Measurements from ENCODE around the gene AXDND1. TPM values are rescaled to one million over a fixed set of nuclear protein-coding genes. Genes with fewer than 3 reads are reported as not detected.
"Not testable (repeated sequence)": the region's sequence is repeated elsewhere in the genome, so short reads cannot be mapped to it uniquely, and the experiment has no call there.

AXDND1 gene
- polyA plus RNA-seq, 1 donor from 2014 or later, result 1.1 TPM

DNA sequence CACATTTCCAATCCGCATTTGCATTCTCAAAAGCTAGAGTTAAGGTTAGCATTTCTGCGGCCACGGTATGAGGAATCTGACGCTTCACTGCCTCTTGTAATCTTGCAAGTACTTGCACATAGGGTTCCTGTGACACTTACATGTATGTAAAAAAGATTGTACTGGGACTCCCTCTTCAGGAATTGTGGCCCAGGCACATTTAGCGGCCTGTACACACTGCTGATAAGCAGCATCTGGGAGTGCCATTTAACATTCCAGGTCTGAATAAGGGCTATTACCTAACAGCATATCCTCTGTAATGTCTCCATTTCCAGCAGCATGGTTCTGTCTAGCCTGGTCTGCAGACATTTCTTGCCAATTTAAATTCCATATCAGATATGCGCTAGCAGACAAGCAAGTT, 75.7 kb downstream of the AXDND1 start (continued):
- no peak for TF ChIP-seq POLR2AphosphoS5 (IDR thresholded peaks at IDR 0.05)

DNA sequence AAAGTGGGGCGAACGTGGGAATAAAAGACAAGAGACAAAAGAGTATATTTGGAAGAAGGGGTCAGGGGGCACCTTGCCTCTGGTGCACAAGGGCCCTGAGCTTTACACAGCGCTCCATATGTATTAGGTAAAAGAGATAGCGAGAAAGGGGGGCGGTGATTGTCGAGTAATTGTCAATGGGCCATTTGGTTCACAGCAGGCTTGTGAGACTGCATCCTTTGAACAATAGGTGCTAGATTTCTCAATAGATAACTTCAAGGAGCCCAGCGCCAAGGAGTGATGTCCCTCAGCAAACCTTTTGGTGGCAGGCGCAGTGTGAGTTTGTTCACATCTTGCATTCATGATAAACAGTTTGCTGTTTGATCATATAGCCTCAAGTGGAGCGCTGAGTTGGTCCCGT, 77.1 kb downstream of the AXDND1 start:
- H3K79me2 ChIP-seq (replicated peaks; ENCODE audit: insufficient read depth, low read length); H3K4me3 ChIP-seq (ENCODE audit: low read length); H3K9ac ChIP-seq (ENCODE audit: low read length); H3K27me3 ChIP-seq (ENCODE audit: insufficient read depth, low read depth, low read length); H3K27ac ChIP-seq (ENCODE audit: low read length); H2AFZ ChIP-seq (ENCODE audit: low read depth, low read length); H3K36me3 ChIP-seq (ENCODE audit: insufficient read depth, low read length); H3K9me3 ChIP-seq (ENCODE audit: low read length); H4K20me1 ChIP-seq (ENCODE audit: insufficient read depth); H3K9me2 ChIP-seq (ENCODE audit: insufficient read depth, low read length); H3F3A ChIP-seq (ENCODE audit: insufficient read depth, low read length, poor library complexity, severe bottlenecking); H3K4me2 ChIP-seq (ENCODE audit: low read length): not testable (repeated sequence)

DNA sequence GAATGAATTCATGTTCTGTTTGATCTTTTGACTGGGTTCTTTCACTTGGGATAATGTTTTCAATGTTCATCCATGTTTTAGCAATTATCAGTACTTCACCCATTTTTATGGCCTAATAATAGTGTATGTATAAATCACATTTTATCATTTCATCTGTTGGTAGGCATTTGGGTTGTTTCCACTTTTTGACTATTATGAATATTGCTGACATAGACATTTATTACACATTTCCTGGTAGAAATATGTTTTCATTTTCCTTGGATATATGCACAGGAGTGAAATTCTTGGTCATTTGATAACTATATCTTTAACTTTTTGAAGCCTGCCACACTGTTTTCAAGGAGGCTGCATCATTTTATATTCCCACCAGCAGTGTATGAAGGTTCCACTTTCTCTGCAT, 79.8 kb downstream of the AXDND1 start:
- Histone ChIP-seq H3K36me3 (ENCODE audit: insufficient read depth, low read length) (no peaks in the 10 kb centered on the region), H3K79me2 (replicated peaks; ENCODE audit: insufficient read depth, low read length) (no peaks in the 10 kb centered on the region), H2AFZ (ENCODE audit: low read depth, low read length) (no peak overlapping the region), H3K27me3 (ENCODE audit: insufficient read depth, low read depth, low read length) (no peaks in the 10 kb centered on the region), H3K4me2 (ENCODE audit: low read length) (no peak overlapping the region), H3K9ac (ENCODE audit: low read length) (no peak overlapping the region), H3K27ac (ENCODE audit: low read length) (no peak overlapping the region), H3F3A (ENCODE audit: insufficient read depth, low read length, poor library complexity, severe bottlenecking) (no peaks in the 10 kb centered on the region), H4K20me1 (ENCODE audit: insufficient read depth) (no peaks in the 10 kb centered on the region), H3K4me3 (ENCODE audit: low read length) (no peak overlapping the region), H3K9me3 (ENCODE audit: low read length) (no peaks in the 10 kb centered on the region), H3K9me2 (ENCODE audit: insufficient read depth, low read length) (no peaks in the 10 kb centered on the region)
- TF ChIP-seq MXI1 (conservative IDR thresholded peaks at IDR 0.05; ENCODE audit: poor library complexity, severe bottlenecking) (no peak), RAD21 (conservative IDR thresholded peaks at IDR 0.05) (no peak), EP300 (conservative IDR thresholded peaks at IDR 0.05; ENCODE audit: poor library complexity, severe bottlenecking) (no peak), SMC3 (conservative IDR thresholded peaks at IDR 0.05; ENCODE audit: poor library complexity) (no peak), TAF1 (IDR thresholded peaks at IDR 0.05; ENCODE audit: low read depth) (no peak), POLR2AphosphoS5 (IDR thresholded peaks at IDR 0.05) (no peak), EZH2 (IDR thresholded peaks at IDR 0.05; ENCODE audit: borderline replicate concordance, insufficient read depth, low read length, poor library complexity, severe bottlenecking) (no peak)
- TF ChIP-seq, protein P1, sequence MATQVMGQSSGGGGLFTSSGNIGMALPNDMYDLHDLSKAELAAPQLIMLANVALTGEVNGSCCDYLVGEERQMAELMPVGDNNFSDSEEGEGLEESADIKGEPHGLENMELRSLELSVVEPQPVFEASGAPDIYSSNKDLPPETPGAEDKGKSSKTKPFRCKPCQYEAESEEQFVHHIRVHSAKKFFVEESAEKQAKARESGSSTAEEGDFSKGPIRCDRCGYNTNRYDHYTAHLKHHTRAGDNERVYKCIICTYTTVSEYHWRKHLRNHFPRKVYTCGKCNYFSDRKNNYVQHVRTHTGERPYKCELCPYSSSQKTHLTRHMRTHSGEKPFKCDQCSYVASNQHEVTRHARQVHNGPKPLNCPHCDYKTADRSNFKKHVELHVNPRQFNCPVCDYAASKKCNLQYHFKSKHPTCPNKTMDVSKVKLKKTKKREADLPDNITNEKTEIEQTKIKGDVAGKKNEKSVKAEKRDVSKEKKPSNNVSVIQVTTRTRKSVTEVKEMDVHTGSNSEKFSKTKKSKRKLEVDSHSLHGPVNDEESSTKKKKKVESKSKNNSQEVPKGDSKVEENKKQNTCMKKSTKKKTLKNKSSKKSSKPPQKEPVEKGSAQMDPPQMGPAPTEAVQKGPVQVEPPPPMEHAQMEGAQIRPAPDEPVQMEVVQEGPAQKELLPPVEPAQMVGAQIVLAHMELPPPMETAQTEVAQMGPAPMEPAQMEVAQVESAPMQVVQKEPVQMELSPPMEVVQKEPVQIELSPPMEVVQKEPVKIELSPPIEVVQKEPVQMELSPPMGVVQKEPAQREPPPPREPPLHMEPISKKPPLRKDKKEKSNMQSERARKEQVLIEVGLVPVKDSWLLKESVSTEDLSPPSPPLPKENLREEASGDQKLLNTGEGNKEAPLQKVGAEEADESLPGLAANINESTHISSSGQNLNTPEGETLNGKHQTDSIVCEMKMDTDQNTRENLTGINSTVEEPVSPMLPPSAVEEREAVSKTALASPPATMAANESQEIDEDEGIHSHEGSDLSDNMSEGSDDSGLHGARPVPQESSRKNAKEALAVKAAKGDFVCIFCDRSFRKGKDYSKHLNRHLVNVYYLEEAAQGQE (IDR thresholded peaks at IDR 0.05; ENCODE audit: borderline replicate concordance), result no peak
- TF ChIP-seq, protein P2, sequence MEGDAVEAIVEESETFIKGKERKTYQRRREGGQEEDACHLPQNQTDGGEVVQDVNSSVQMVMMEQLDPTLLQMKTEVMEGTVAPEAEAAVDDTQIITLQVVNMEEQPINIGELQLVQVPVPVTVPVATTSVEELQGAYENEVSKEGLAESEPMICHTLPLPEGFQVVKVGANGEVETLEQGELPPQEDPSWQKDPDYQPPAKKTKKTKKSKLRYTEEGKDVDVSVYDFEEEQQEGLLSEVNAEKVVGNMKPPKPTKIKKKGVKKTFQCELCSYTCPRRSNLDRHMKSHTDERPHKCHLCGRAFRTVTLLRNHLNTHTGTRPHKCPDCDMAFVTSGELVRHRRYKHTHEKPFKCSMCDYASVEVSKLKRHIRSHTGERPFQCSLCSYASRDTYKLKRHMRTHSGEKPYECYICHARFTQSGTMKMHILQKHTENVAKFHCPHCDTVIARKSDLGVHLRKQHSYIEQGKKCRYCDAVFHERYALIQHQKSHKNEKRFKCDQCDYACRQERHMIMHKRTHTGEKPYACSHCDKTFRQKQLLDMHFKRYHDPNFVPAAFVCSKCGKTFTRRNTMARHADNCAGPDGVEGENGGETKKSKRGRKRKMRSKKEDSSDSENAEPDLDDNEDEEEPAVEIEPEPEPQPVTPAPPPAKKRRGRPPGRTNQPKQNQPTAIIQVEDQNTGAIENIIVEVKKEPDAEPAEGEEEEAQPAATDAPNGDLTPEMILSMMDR (IDR thresholded peaks at IDR 0.05; ENCODE audit: poor library complexity, severe bottlenecking), result no peak

Measured in neural cell (in vitro differentiated cells).